Pancreas (tissue), 10 donors: ENCODE measurements around the gene HMOX1. TPM values are rescaled to one million over a fixed set of nuclear protein-coding genes. Genes with fewer than 3 reads are reported as not detected.

ENCODE experiments used
- ATAC-seq, 4 donors: fragments of 200-7000 bp; cut with Tn5 transposase; one replicate each; pipeline versions ENCODE4 v1.8.0 to v1.9.1; 2020; ENCODE audit warnings: mild to moderate bottlenecking in 4 of 4, moderate library complexity in 4 of 4
- DNase-seq, 6 donors: peaks; one replicate each; pipeline ENCODE4 v3.0.0-alpha.2; 2020
- FAIRE-seq: peaks from 2 replicates; lab custom pipeline; 2012; peaks lifted over from hg19 to GRCh38; lab: Jason Lieb, UNC
- H3K27ac ChIP-seq, 4 donors: fragments of 200-600 bp; sonication (generic); 1 replicate in 3 of 4; 2 replicates in 1 of 4; pipeline versions ENCODE4 v1.5.0 to v1.8.0; 2020
- H3K27me3 ChIP-seq, 4 donors: fragments of 200-600 bp; one replicate each; pipeline ENCODE4 v1.8.0; 2021
- H3K36me3 ChIP-seq, 3 donors: fragments of 200-600 bp; sonication (generic) in 1 of 3; one replicate each; pipeline versions ENCODE4 v1.5.0 to v1.8.0; 2020 to 2021
- H3K4me1 ChIP-seq, 3 donors: fragments of 200-600 bp; one replicate each; pipeline ENCODE4 v1.8.0; 2021
- H3K4me3 ChIP-seq, 4 donors: fragments of 200-600 bp; sonication (generic) in 2 of 4; one replicate each; pipeline versions ENCODE4 v1.5.0 to v1.8.0; 2020 to 2021
- H3K9me3 ChIP-seq, 4 donors: fragments of 200-600 bp; one replicate each; pipeline ENCODE4 v1.8.0; 2021
- CTCF ChIP-seq, 4 donors: fragments of 200-600 bp; sonication (generic) in 3 of 4; IDR thresholded peaks; one replicate each; pipeline versions ENCODE4 v1.5.0 to v1.8.0; 2021; ENCODE audit warnings: antibody characterized with exemption in 4 of 4
- WGBS, 2 donors: extraction: QIAGEN DNeasy Blood & Tissue Kit; methylation state at CpG; one replicate each; pipeline ENCODE4 v1.1.7; 2013; 5-methylcytosine and 5-hydroxymethylcytosine counted together
- intact Hi-C, 3 donors: fragments of 100-400 bp; cut with DNase I; formaldehyde crosslinking; loops; one replicate each; pipeline versions ENCODE4 v1.11.1 to v1.14.2; 2022
- polyA plus RNA-seq, 2 donors: library from polyadenylated mRNA; stranded (reverse); fragments of 200-250 nt; gene quantifications; one replicate each; pipeline ENCODE4 v1.2.3, GENCODE V29; 2013
- total RNA-seq, 6 donors: library from RNA; stranded (reverse); fragmentation: NEBNext Ultra II Directional in 4 of 6; extraction: Animal tissue kit (Norgen Biotek cat#: 25700) in 4 of 6; gene quantifications; one replicate each; pipeline versions ENCODE4 v1.2.1 to v1.2.4, GENCODE V29; 2021 to 2023
- donor health status: healthy with polysubstance abuse.
- donor health status: DM: no; HTN: no; CAD: no; lungs with moderate emphysema.
- donor health status: DM: no; HTN: no; CAD: no.
- donor health status: control.
- donor health status: control.
- donor health status: Bipolar disorder and iron deficiency.
- donor health status: DM: yes; HTN: yes; CAD: no.
- donor health status: DM: no; HTN: no; CAD: no.
- donor health status: DM: no; HTN: no; CAD: no.
- donor health status: DM: yes; HTN: yes; CAD: no.

The HMOX1 gene
- total and polyA plus RNA-seq, 8 donors: 1.8 to 15.9 (median 4.3) TPM

- Histone ChIP-seq H3K27ac (peak overlapping the region in 1 of 4 donors; percentile 51), H3K27me3 (no peaks in the 10 kb centered on the region), H3K9me3 (no peaks in the 10 kb centered on the region), H3K4me3 (no peak overlapping the region), H3K4me1 (peaks cover 0 to 12% (median 8%) of the 10 kb centered on the region in 3 donors), H3K36me3 (no peaks in the 10 kb centered on the region)
- intact Hi-C loops: loop anchor here in 1 of 3 donors (10.0 kb wide), 1 partner anchor 231 kb away; no protein-coding TSS in a partner anchor
- peak in 1 of 6 donors; percentile 49 for DNase-seq
- FAIRE-seq: no peak
- no peak for ATAC-seq
- WGBS, 2 donors: 68 to 74% methylated on average over 12 of the region's 12 CpGs
- TF ChIP-seq CTCF (IDR thresholded peaks at IDR 0.05): no peak
Measured at GRCh38 chr22:35353318-35353717, 27.6 kb upstream of the HMOX1 start.

DNA sequence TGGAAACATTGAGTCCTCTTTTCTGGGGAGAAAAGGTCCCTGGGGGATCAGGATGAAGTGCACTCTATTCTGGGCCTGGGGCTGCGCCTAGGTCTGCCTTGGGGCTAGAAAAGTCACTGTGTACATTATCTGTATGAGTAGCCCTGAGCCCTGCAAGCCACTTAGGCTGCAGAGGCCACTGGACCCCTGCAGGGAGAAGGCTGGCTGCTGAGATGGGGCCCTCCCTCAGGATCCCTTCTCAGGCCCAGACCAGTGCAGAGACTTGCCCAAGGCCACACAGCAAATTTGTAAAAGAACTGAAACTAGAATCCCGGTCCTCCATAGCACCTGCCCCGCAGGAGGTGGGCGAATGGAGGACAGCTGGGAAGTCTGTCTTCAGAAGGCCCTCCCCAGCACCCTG is 26.8 kb upstream of the HMOX1 start:
- DNase-seq (no peak), FAIRE-seq (no peak), ATAC-seq (no peak)
- intact Hi-C loops: loop anchor here in 1 of 3 donors (10.0 kb wide), 1 partner anchor 231 kb away; no protein-coding TSS in a partner anchor
- no peaks in the 10 kb centered on the region for H3K9me3 ChIP-seq
- H3K27ac ChIP-seq: no peak overlapping the region
- peaks cover 0 to 12% (median 8%) of the 10 kb centered on the region in 3 donors for H3K4me1 ChIP-seq
- WGBS, 2 donors: 74 to 82% methylated on average over 4 of the region's 4 CpGs
- no peak overlapping the region for H3K4me3 ChIP-seq
- H3K27me3 ChIP-seq: no peaks in the 10 kb centered on the region
- no peaks in the 10 kb centered on the region for H3K36me3 ChIP-seq
- TF ChIP-seq CTCF (IDR thresholded peaks at IDR 0.05): no peak

- Histone ChIP-seq H3K36me3 (no peaks in the 10 kb centered on the region), H3K27me3 (no peaks in the 10 kb centered on the region), H3K4me1 (no peaks in the 10 kb centered on the region), H3K4me3 (no peak overlapping the region), H3K27ac (no peak overlapping the region), H3K9me3 (no peaks in the 10 kb centered on the region)
- intact Hi-C loops: loop anchor here in 1 of 3 donors (10.0 kb wide), 1 partner anchor 227 kb away; no protein-coding TSS in a partner anchor
- DNase-seq: no peak
- no peak for ATAC-seq
- no peak for FAIRE-seq
- TF ChIP-seq CTCF (IDR thresholded peaks at IDR 0.05): no peak
- WGBS, 2 donors: 66 to 74% methylated on average over 6 of the region's 6 CpGs
Measured at GRCh38 chr22:35357883-35358621, 22.8 kb upstream of the HMOX1 start.

GRCh38 chr22:35359380-35360065 is 21.4 kb upstream of the HMOX1 start:
- Histone ChIP-seq H3K4me1 (no peaks in the 10 kb centered on the region), H3K4me3 (no peak overlapping the region), H3K9me3 (no peaks in the 10 kb centered on the region), H3K27ac (no peak overlapping the region), H3K36me3 (no peaks in the 10 kb centered on the region), H3K27me3 (no peaks in the 10 kb centered on the region)
- intact Hi-C loops: loop anchor here in 1 of 3 donors (10.0 kb wide), 2 partner anchors 55 to 225 kb away; no protein-coding TSS in a partner anchor
- 84 to 87% methylated on average over 9 of the region's 9 CpGs for WGBS, 2 donors
- FAIRE-seq: no peak
- TF ChIP-seq CTCF (IDR thresholded peaks at IDR 0.05): no peak
- ATAC-seq: no peak
- no peak for DNase-seq
